HG03439 (cell line): ENCODE data around the gene CENPS.
"Not testable (repeated sequence)": the region's sequence is repeated elsewhere in the genome, so short reads cannot be mapped to it uniquely, and the experiment has no call there.

Experiments used
- ATAC-seq: cut with Tn5 transposase; IDR thresholded peaks from one replicate; pipeline ENCODE4 v1.9.1; 2021; ENCODE audit warnings: mild to moderate bottlenecking, moderate library complexity; ENCODE audit not compliant: unreplicated experiment

Gene CENPS

GRCh38 chr1:10430216-10431069, at the start of gene CENPS:
TSS of gene CENPS (plus strand) at chr1:10430433. CDS start at chr1:10430518, 85 bp downstream.
- peak; percentile 84 for ATAC-seq

DNA sequence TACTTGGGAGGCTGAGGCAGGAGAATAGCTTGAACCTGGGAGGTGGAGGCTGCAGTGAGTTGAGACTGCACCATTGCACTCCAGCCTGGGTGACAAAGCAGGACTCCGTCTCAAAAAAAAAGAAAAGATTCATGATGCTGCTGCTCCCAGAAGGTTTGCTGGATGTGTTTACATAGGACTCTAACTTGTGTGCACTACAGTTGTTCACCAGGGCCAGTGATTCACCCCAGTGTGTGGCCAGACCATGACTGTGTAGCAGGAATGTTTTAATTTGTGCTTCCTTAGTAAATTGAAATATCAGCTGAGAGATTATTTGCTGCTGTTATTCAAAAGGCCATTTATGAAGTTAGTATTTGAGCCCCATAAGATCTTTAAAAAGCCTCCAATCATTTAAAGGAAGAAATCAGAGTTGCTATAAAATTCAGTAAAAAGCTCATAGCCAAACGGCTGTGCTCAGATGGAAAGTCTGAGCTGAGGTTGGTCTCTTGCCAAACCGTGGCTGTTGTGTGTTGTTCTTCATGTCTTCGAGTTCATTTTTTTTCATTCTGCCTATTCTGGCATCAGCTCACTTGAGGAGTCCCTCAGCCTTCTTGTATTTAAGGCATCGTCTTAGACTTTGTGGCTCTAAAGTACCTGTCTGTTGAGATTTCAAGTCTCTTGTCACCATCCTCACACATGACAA, 49.5 kb upstream of the CENPS start:
- no peak for ATAC-seq

- ATAC-seq, result no peak
Observed at GRCh38 chr1:10383630-10384029, 46.6 kb upstream of the CENPS start.

GRCh38 chr1:10384219-10384618, 46.0 kb upstream of the CENPS start:
- no peak for ATAC-seq

DNA sequence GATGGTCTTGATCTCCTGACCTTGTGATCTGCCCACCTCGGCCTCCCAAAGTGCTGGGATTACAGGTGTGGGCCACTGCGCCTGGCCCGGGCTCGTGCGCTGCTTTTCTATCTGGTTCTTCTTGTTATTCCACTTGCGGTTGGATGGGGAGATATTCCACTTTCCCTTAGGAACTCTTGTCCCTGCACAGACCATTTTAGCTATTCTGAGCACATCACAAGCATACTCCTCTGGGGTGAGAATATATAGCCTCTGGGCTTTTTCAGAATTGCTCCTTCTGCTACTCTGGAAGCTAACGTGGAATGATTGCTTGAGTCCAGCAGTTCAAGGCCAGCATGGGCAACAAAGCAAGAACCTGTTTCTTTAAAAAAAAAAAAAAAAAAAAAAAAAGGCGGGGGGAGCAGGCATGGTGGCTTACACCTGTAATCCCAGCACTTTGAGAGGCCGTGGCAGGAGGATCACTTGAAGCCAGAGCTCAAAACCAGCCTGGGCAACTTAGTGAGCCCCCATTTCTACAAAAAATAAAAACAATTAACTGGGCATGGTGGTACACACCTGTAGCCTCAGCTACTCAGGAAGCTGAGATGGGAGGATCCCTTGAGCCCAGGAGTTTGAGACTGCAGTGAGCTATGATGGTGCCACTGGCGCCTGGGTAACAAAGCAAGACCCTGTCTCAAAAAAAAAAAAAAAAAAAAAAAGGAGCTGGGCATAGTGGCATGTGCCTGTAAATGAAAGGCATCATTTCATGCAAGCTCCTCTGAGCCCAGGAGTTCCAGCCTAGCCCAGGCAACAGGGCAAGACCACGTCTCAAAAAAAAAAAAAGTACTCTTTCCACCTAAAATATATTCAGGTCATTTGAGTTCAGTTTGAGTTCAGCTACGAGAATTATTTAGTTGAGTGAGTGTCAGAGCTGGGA, 43.2 kb upstream of the CENPS start:
- no peak for ATAC-seq

GRCh38 chr1:10387677-10388386, 42.4 kb upstream of the CENPS start:
- no peak for ATAC-seq

- no peak for ATAC-seq
Observed at GRCh38 chr1:10388387-10388715, 41.9 kb upstream of the CENPS start.

GRCh38 chr1:10389271-10389973, 40.8 kb upstream of the CENPS start:
- ATAC-seq, result no peak

DNA sequence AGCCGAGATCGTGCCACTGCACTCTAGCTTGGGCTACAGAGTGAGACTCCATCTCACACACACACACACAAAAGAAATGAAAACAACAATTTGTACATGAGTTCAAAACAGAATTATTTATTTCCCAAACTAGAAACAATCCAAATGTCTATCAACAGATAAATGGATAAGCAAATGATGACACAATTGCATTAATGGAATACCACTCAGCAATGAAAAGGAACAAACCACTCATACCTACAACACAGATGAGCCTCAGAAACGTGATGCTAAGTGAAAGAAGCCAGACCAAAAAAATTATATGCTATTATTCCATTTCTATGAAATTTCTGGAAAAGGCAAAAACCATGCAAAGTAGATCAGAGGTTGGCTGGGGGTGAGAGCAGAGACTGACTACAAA, 33.4 kb upstream of the CENPS start:
- ATAC-seq, result no peak

DNA sequence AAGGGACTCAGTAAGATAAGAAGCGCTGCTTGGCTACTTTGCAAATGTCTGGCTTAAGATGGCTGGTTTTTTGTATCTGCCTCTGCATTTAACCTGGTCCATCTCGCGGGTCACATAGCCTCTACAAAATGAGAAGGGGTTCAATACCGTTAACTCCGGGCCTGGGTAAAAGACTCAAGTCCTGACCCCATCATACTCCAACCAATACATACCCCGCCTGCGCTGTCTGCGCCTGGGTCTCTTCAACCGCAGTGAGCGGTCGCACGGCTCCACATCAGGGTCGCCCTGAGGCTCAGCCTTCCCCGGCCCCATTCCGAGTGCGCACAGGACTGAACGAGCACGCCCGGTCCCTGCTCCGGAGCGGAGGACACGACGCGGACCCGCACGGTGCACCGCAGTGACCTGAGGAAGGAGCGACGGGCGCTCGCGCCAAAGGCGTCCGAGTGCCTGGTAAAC, 31.9 kb upstream of the CENPS start:
- peak; percentile 24 for ATAC-seq

- ATAC-seq, result peak; percentile 97
Observed at GRCh38 chr1:10398734-10399443, 31.3 kb upstream of the CENPS start, which contains the start of gene PGD. TSS of gene PGD (plus strand) at chr1:10399064. CDS start at chr1:10399118, 54 bp downstream.

DNA sequence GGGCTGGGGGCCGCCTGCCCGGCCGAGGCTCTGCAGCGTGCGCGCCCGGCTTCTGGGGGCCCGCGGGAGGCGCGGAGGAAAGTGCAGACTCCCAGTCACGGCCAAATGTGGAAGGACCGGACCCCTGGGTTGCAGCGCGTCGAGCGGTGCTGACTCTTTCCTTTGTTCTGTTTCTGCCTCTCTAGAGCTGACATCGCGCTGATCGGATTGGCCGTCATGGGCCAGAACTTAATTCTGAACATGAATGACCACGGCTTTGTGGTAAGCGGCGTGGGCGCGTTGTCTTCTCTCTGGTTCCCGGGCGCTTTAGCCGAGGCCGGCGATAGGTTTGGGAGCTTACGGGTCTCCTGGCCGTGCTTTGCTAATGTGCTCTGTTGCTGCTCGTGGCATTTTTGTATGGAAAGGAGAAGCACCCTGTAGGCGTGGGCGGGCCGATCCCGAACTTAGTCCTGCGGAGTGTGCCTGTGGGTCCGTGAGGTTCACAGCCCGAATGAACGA, 30.7 kb upstream of the CENPS start:
- peak; percentile 4 for ATAC-seq

GRCh38 chr1:10400013-10400412, 30.2 kb upstream of the CENPS start:
- no peak for ATAC-seq

DNA sequence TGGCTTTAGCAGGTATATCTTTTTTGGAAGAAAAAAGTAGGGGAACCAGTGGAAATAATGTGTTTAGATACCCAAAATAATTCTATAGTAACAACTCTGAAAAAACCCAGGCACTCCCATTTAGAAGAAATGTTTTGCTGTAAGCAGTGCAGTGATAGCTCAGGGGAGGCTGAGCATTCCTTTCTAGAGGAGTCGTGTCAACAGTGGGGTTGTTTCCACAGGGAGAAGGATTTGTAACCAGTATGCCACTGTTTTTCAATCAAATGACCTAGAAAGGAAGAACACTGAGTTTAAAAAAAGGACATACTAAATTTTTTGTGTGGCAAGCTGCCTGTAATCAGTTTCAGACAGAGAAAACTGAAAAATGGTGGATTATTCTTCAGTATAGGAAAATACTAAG, 29.0 kb upstream of the CENPS start:
- ATAC-seq, result no peak

GRCh38 chr1:10402729-10403274, 27.4 kb upstream of the CENPS start:
- ATAC-seq, result no peak

DNA sequence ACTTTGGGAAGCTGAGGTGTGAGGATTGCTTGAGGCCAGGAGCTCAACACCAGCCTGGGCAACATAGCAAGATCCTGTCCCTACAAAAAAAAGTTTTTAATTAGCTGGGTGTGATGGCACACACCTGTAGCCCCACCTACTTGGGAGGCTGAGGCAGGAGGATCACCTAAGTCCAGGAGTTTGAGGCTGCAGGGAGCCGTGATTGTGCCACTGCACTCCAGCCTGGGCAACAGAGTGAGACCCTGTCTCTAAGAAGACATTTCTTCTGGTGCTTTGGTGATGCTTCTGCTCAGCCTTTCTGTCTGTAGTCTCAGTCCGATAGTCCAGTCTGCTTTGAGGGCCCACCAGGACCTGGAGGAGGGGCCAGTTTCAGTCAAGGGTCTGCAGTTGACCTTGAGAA, 23.0 kb upstream of the CENPS start:
- ATAC-seq, result no peak

GRCh38 chr1:10415211-10415930, 14.9 kb upstream of the CENPS start:
- ATAC-seq, result no peak

DNA sequence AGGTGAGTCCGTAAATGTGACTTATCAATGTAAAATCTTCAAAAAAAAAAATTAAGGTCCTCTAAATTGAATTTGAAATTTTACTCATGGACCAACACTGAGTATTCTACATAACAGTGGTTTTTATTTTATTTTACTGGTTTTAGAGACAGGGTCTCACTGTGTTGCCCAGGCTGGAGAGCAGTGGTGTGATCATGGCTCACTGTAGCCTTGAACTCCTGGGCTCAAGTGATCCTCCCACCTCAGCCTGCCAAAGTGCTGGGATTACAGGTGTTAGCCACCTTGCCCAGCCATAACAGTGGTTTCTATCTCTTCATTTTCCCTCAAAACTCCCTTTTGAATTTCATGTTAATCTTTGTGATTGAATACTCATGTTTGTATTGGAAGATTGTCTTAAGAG, 14.3 kb upstream of the CENPS start:
- ATAC-seq, result not testable (repeated sequence)
